NCI-H2196 treated with DMSO at 0.1 percent for 48 hours (cell line): ENCODE results near the gene NEU1.
"Not testable (repeated sequence)": the region's sequence is repeated elsewhere in the genome, so short reads cannot be mapped to it uniquely, and the experiment has no call there.

Experiments
- DNase-seq: peaks from one replicate; lab custom pipeline; 2025; ENCODE audit not compliant: unreplicated experiment; lab: John Stamatoyannopoulos, UW

NEU1 gene

DNA sequence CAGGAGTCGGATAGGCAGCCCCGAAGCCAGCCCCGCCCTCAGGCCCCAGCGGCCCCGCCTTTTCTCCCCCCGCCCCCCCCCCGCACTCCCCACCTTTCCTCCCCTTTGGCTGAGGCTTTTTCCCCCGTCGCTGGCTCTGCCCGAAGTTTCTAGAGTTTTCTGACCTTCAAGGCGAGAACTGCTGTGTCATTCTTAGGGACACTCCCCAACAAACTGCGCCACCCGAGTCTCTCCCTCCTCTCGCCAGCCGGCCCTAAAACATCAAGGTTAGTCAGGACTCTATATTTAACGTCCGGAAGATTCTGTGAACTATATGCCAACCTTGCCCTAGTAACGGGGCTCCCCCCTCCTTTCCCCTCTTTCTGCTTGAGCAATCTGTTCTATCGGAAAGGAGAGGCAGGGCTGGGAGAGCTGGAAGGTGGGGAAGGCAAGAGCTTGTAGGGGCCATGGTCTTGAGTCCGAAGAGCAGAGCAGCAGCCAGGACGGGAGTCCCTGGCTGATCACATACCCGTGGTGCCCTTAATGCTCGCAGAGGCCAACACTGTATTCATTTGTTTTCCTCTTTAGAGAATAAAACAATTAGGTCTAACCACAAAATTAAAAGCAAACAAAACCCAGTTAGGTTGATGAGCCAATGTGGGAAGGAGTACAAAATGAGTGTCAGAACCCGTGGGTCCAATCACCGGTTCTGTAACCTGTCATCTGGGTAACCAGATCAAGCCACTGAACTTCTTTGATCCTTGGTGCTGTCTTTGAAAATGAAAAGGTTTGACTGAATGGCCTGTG lies 40.4 kb downstream of the NEU1 start:
- DNase-seq: peak; percentile 47

DNA sequence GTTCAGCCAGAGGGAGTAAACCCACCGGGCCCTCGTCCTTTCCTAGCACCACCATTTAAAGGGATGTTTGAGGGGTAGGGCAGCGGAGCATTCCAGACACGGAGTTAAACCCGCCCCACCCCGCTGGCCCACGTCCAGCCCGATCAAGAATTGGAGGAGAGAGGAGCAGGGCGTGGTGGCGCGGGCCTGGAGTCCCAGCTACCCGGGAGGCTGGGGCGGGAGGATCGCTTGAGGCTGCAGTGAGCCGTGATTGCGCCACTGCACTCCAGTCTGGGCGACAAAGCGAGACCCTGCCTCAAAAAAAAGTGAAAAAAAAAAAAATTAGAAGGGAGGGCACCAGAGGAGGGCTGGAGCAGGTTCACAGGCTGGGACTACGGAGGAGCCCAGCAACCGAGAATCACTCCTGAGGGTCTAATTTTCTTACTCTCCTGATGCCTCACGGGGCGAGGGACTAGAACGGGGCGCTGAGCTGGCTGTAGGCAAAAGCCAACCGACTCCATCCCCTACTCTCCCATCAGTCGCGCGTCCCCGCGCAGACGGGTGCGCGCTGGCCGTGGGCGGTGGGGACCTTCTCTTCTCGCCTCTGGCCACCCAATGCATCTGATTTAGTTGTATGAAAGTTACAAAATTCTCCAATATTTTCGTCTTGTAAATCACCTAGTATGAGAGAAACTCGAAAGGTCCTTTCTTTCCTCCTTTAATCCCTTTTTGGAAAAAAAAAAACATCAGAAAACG lies 41.2 kb downstream of the NEU1 start:
- no peak for DNase-seq

DNA sequence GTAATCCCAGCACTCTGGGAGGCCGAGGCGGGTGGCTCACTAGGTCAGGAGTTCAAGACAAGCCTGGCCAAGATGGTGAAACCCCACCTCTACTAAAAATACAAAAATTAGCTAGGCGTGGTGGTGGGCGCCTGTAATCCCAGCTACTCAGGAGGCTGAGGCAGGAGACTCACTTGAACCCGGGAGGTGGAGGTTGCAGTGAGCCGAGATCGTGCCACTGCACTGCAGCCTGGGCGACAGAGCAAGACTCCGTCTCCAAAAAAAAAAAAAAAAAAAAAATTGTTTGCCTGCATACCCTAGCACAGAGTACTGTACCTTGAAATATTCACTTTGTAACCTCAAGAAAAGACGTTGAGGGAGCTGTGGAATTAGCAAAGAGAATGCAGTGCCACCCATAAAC lies 42.2 kb downstream of the NEU1 start:
- DNase-seq: not testable (repeated sequence)

DNA sequence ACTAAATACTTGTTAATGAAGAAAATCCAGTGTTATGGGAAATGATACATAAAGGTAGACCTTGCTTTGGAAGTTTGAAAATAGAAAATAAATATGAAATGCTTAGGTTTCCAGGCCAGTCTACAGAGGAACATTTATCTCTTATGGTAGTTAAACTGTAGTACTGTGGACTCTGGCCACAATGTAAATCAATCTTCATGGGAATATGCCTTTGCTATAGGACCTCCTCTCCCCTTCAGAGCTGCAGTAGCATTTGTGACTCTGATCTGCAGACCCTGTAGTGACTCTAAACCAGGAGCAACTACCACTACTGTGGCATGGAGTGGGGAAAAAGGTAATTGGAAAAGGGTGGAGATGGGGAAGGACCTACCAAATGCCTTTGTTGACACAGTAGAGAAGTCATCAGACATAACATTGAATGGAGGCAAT lies 42.7 kb downstream of the NEU1 start:
- DNase-seq: no peak

DNA sequence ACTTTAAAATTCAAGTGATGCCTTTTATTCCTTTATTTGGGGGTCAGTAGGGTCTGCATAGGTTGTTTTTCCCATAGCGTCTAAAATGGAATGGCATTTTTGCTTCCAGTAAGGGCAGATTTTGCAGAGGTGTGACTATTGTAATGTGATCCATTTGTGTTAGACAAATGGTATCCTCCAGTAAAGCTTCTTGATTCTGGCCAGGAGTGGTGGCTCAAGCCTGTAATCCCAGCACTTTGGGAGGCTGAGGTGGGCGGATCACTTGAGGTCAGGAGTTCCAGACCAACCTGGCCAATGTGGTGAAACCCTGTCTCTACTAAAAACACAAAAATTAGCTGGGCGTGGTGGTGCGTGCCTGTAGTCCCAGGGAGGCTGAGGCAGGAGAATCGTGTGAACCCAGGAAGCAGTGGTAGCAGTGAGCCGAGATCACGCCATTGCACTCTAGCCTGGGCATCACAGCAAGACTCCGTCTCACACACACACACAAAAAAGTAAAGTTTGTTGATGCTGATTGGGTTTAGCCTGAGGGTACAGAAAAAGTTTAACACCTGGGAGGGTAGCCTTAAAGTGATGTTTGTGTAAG lies 44.6 kb downstream of the NEU1 start:
- DNase-seq: not testable (repeated sequence)

DNA sequence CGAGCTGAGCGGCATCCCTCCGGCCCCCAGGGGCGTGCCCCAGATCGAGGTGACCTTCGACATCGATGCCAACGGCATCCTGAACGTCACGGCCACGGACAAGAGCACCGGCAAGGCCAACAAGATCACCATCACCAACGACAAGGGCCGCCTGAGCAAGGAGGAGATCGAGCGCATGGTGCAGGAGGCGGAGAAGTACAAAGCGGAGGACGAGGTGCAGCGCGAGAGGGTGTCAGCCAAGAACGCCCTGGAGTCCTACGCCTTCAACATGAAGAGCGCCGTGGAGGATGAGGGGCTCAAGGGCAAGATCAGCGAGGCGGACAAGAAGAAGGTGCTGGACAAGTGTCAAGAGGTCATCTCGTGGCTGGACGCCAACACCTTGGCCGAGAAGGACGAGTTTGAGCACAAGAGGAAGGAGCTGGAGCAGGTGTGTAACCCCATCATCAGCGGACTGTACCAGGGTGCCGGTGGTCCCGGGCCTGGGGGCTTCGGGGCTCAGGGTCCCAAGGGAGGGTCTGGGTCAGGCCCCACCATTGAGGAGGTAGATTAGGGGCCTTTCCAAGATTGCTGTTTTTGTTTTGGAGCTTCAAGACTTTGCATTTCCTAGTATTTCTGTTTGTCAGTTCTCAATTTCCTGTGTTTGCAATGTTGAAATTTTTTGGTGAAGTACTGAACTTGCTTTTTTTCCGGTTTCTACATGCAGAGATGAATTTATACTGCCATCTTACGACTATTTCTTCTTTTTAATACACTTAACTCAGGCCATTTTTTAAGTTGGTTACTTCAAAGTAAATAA lies 45.3 kb downstream of the NEU1 start:
- DNase-seq: not testable (repeated sequence)

DNA sequence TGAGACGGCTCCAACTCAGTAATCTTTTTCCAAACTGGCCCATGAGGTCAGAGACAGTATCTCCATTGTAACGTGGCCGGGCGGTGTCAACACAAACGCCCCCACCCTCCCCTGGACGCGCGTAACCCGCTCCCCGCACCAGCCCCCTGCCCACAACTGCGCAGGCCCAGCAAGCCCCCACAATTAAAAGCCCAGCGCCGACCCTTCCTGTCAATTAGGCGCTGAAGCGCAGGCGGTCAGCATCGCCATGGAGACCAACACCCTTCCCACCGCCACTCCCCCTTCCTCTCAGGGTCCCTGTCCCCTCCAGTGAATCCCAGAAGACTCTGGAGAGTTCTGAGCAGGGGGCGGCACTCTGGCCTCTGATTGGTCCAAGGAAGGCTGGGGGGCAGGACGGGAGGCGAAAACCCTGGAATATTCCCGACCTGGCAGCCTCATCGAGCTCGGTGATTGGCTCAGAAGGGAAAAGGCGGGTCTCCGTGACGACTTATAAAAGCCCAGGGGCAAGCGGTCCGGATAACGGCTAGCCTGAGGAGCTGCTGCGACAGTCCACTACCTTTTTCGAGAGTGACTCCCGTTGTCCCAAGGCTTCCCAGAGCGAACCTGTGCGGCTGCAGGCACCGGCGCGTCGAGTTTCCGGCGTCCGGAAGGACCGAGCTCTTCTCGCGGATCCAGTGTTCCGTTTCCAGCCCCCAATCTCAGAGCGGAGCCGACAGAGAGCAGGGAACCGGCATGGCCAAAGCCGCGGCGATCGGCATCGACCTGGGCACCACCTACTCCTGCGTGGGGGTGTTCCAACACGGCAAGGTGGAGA lies 47.4 kb downstream of the NEU1 start, which contains the start of the genes HSPA1A and HSPA1L:
Gene HSPA1A (plus strand): TSS at position 519 of the 814 bp plus-strand sequence. CDS start 214 bp downstream, at position 733.
Gene HSPA1L (minus strand): TSS at position 259 of the 814 bp plus-strand sequence. CDS start 3,311 bp downstream, outside the sequence.
- DNase-seq: peak; percentile 94

DNA sequence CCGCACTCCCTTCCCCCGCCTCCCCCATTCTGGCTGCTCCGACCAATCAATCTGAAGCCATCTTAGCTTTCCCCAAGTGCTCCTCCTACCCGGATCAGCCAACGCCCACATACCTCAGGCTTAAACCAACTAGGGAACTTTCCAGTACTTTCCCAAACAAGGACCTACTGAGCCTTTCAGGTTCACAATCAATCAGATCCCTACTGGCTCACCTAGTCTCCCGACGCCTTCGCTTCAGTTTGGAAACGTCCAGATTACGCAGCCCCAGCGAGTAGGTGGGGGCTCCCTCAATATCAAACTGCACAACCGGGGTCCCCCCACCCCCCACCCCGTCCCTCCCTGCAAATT lies 48.0 kb downstream of the NEU1 start:
- DNase-seq: peak; percentile 97

DNA sequence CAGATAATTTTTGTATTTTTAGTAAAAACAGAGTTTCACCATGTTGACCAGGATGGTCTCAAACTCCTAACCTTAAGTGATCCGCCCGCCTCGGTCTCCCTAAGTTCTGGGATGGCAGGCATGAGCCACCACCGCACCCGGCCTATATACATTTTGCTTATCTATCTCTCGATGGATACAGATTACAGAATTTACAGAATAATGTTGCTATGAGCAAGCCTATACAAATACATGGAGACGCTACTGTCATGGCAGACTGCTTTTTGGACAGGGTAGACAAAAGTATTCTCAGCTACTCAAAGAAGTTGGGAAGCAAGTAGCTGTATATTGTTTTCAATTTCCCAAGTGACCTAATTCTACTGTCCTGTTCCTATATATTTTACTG lies 49.2 kb downstream of the NEU1 start:
- DNase-seq: no peak

DNA sequence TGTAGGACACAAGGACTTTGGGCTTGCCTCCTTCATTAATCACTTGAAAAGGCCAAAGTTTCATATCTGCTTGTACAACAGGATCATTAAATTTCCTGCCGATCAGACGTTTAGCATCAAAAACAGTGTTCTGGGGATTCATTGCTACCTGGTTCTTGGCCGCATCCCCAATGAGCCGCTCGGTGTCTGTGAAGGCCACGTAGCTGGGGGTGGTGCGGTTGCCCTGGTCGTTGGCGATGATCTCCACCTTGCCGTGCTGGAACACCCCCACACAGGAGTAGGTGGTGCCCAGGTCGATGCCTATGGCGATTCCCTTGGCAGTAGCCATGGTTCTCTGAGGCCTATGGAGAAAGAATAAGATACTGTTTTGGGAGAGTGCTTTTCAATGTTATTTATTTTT lies 51.0 kb downstream of the NEU1 start:
- no peak for DNase-seq

DNA sequence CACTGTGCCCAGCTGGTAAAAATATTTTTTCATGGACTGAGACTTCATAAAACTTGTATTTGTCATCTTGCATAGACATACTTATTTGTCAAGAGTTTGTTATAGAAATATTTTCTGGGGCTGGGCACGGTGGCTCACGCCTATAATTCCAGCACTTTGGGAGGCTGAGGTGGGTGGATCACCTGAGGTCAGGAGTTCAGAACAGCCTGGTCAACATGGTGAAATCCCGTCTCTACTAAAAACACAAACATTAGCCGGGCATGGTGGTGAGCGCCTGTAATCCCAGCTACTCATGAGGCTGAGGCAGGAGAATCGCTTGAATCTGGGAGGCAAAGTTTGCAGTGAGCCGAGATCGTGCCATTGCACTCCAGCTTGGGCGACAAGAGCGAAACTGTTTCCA lies 54.0 kb downstream of the NEU1 start:
- DNase-seq: not testable (repeated sequence)
